Measurements from ENCODE around the gene CALY. TPM values are rescaled to one million over a fixed set of nuclear protein-coding genes. Genes with fewer than 3 reads are reported as not detected.

The CALY gene
- total RNA-seq, 2 donors from 2014 or later = 1.8 TPM; not detected in 1

GRCh38 chr10:133282846-133283390, 53.8 kb downstream of the CALY start:
- Histone ChIP-seq H3K27me3 (no peaks in the 10 kb centered on the region), H3K36me3 (replicated peaks in 1 of 2; ENCODE audit: insufficient read depth in 1 of 2, low read depth in 2 of 2) (peaks cover 29 to 39% of the 10 kb centered on the region in 2 donors), H3K27ac (no peak overlapping the region), H3K9me3 (no peaks in the 10 kb centered on the region), H3K4me3 (no peak overlapping the region), H3K4me1 (peaks cover 18% of the 10 kb centered on the region)
- ATAC-seq (no peak), DNase-seq (no peak)
- WGBS, 2 donors = 84 to 90% methylated on average over 10 to 23 of the region's 24 CpGs
- TF ChIP-seq POLR2A (IDR thresholded peaks at IDR 0.05) = no peak
- TF ChIP-seq, protein P1, sequence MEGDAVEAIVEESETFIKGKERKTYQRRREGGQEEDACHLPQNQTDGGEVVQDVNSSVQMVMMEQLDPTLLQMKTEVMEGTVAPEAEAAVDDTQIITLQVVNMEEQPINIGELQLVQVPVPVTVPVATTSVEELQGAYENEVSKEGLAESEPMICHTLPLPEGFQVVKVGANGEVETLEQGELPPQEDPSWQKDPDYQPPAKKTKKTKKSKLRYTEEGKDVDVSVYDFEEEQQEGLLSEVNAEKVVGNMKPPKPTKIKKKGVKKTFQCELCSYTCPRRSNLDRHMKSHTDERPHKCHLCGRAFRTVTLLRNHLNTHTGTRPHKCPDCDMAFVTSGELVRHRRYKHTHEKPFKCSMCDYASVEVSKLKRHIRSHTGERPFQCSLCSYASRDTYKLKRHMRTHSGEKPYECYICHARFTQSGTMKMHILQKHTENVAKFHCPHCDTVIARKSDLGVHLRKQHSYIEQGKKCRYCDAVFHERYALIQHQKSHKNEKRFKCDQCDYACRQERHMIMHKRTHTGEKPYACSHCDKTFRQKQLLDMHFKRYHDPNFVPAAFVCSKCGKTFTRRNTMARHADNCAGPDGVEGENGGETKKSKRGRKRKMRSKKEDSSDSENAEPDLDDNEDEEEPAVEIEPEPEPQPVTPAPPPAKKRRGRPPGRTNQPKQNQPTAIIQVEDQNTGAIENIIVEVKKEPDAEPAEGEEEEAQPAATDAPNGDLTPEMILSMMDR (IDR thresholded peaks at IDR 0.05) = no peak
- intact Hi-C loops (cut with DNase I) = no loop called here

- Histone ChIP-seq H3K36me3 (replicated peaks in 1 of 2; ENCODE audit: insufficient read depth in 1 of 2, low read depth in 2 of 2) (peaks cover 27 to 39% of the 10 kb centered on the region in 2 donors), H3K4me1 (peaks cover 30% of the 10 kb centered on the region), H3K4me3 (no peak overlapping the region), H3K9me3 (no peaks in the 10 kb centered on the region), H3K27me3 (no peaks in the 10 kb centered on the region), H3K27ac (no peak overlapping the region)
- intact Hi-C loops (cut with DNase I) = no loop called here
- ATAC-seq (no peak), DNase-seq (no peak)
- TF ChIP-seq, protein P1 (IDR thresholded peaks at IDR 0.05) = no peak
- TF ChIP-seq POLR2A (IDR thresholded peaks at IDR 0.05) = no peak
- 89 to 92% methylated on average over 20 to 38 of the region's 38 CpGs for whole genome bisulfite sequencing, 2 donors
Observed at GRCh38 chr10:133281628-133282372, 54.9 kb downstream of the CALY start.

GRCh38 chr10:133281084-133281483, 55.6 kb downstream of the CALY start:
- no peak for DNase-seq
- H3K27ac ChIP-seq = no peak overlapping the region
- no peak for TF ChIP-seq POLR2A (IDR thresholded peaks at IDR 0.05)
- TF ChIP-seq, protein P1 (IDR thresholded peaks at IDR 0.05) = no peak
- no peaks in the 10 kb centered on the region for H3K27me3 ChIP-seq
- intact Hi-C loops (cut with DNase I) = no loop called here
- WGBS, 2 donors = 90 to 94% methylated on average over 3 to 13 of the region's 15 CpGs
- peaks cover 27 to 39% of the 10 kb centered on the region in 2 donors for H3K36me3 ChIP-seq (replicated peaks in 1 of 2; ENCODE audit: insufficient read depth in 1 of 2, low read depth in 2 of 2)
- H3K4me1 ChIP-seq = peaks cover 37% of the 10 kb centered on the region
- no peak overlapping the region for H3K4me3 ChIP-seq
- no peak for ATAC-seq
- H3K9me3 ChIP-seq = no peaks in the 10 kb centered on the region

GRCh38 chr10:133280391-133281059, 56.2 kb downstream of the CALY start:
- Histone ChIP-seq H3K4me1 (peaks cover 38% of the 10 kb centered on the region), H3K4me3 (no peak overlapping the region), H3K27me3 (no peaks in the 10 kb centered on the region), H3K27ac (no peak overlapping the region), H3K9me3 (no peaks in the 10 kb centered on the region), H3K36me3 (replicated peaks in 1 of 2; ENCODE audit: insufficient read depth in 1 of 2, low read depth in 2 of 2) (peaks cover 27 to 35% of the 10 kb centered on the region in 2 donors)
- 85 to 91% methylated on average over 8 to 10 of the region's 10 CpGs for WGBS, 2 donors
- TF ChIP-seq, protein P1 (IDR thresholded peaks at IDR 0.05) = no peak
- TF ChIP-seq POLR2A (IDR thresholded peaks at IDR 0.05) = no peak
- DNase-seq = no peak
- ATAC-seq = no peak
- intact Hi-C loops (cut with DNase I) = no loop called here
